Upper lobe of right lung (tissue), 1 donor: ENCODE results near the gene GJB6. TPM values are rescaled to one million over a fixed set of nuclear protein-coding genes. Genes with fewer than 3 reads are reported as not detected.

ENCODE experiments used
- ATAC-seq: fragments of 200-7000 bp; cut with Tn5 transposase; one replicate; pipeline ENCODE4 v1.9.1; 2020; ENCODE audit warnings: mild to moderate bottlenecking, moderate library complexity
- DNase-seq: peaks from one replicate; pipeline ENCODE4 v3.0.0-alpha.2; 2020
- H3K27ac ChIP-seq: fragments of 200-600 bp; one replicate; pipeline ENCODE4 v1.8.0; 2022
- H3K27me3 ChIP-seq: fragments of 200-600 bp; one replicate; pipeline ENCODE4 v1.8.0; 2022; ENCODE audit warnings: mild to moderate bottlenecking
- H3K36me3 ChIP-seq: fragments of 200-600 bp; one replicate; pipeline ENCODE4 v1.8.0; 2022
- H3K4me1 ChIP-seq: fragments of 200-600 bp; one replicate; pipeline ENCODE4 v1.8.0; 2022
- H3K4me3 ChIP-seq: fragments of 200-600 bp; one replicate; pipeline ENCODE4 v1.8.0; 2022; ENCODE audit warnings: mild to moderate bottlenecking
- H3K9me3 ChIP-seq: fragments of 200-600 bp; one replicate; pipeline ENCODE4 v1.8.0; 2022
- intact Hi-C: fragments of 100-400 bp; cut with DNase I; formaldehyde crosslinking; loops from one replicate; pipeline ENCODE4 v1.11.0; 2022
- total RNA-seq: library from RNA; stranded (reverse); fragmentation: NEBNext Ultra II Directional; extraction: Animal tissue kit (Norgen Biotek cat#: 25700); gene quantifications from one replicate; pipeline ENCODE4 v1.2.1, GENCODE V29; 2021
- TF ChIP-seq, protein P1 (sequence below): fragments of 200-600 bp; IDR thresholded peaks from one replicate; pipeline ENCODE4 v1.8.0; 2022; ENCODE audit warnings: antibody characterized with exemption
- donor health status: DM: no; HTN: yes; CAD: no; lungs with severe emphysema.

Gene GJB6
- total RNA-seq, 1 donor from 2014 or later, result not detected

GRCh38 chr13:20221772-20222171, 10.3 kb downstream of the GJB6 start:
- Histone ChIP-seq H3K27ac (no peak overlapping the region), H3K27me3 (peaks cover 9% of the 10 kb centered on the region), H3K4me1 (no peaks in the 10 kb centered on the region), H3K4me3 (no peak overlapping the region), H3K9me3 (no peaks in the 10 kb centered on the region), H3K36me3 (no peaks in the 10 kb centered on the region)
- ATAC-seq (peak; percentile 92), DNase-seq (peak; percentile 73)
- TF ChIP-seq, protein P1, sequence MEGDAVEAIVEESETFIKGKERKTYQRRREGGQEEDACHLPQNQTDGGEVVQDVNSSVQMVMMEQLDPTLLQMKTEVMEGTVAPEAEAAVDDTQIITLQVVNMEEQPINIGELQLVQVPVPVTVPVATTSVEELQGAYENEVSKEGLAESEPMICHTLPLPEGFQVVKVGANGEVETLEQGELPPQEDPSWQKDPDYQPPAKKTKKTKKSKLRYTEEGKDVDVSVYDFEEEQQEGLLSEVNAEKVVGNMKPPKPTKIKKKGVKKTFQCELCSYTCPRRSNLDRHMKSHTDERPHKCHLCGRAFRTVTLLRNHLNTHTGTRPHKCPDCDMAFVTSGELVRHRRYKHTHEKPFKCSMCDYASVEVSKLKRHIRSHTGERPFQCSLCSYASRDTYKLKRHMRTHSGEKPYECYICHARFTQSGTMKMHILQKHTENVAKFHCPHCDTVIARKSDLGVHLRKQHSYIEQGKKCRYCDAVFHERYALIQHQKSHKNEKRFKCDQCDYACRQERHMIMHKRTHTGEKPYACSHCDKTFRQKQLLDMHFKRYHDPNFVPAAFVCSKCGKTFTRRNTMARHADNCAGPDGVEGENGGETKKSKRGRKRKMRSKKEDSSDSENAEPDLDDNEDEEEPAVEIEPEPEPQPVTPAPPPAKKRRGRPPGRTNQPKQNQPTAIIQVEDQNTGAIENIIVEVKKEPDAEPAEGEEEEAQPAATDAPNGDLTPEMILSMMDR, result no peak
- intact Hi-C loops, result no loop called here

- H3K9me3 ChIP-seq, result no peaks in the 10 kb centered on the region
- peaks cover 4% of the 10 kb centered on the region for H3K27me3 ChIP-seq
- DNase-seq (no peak), ATAC-seq (peak; percentile 35)
- TF ChIP-seq, protein P1, result no peak
- no peak overlapping the region for H3K27ac ChIP-seq
- no peaks in the 10 kb centered on the region for H3K36me3 ChIP-seq
- intact Hi-C loops, result no loop called here
- no peak overlapping the region for H3K4me3 ChIP-seq
- H3K4me1 ChIP-seq, result no peaks in the 10 kb centered on the region
Observed at GRCh38 chr13:20219577-20219976, 12.5 kb downstream of the GJB6 start.

DNA sequence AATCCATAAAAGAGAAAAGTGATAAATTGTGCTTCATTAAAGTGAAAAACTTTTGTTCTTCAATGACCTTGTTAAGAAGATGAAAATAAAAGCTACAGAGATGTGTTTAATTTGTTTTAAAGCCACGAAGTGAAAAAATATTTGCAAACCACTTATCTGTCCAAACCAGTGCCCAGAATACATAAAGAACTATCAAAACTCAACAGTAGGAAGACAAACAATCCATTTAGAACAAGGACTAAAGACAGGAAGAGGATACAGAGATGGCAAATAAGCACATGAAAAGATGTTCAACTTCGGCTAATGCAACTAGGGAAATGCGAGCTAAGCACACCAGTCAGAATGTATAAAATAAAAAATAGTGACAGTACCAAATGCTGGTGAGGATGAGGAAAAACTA, 15.0 kb downstream of the GJB6 start:
- Histone ChIP-seq H3K4me1 (no peaks in the 10 kb centered on the region), H3K9me3 (no peaks in the 10 kb centered on the region), H3K27ac (no peak overlapping the region), H3K36me3 (no peaks in the 10 kb centered on the region), H3K27me3 (no peaks in the 10 kb centered on the region), H3K4me3 (no peak overlapping the region)
- DNase-seq (no peak), ATAC-seq (no peak)
- intact Hi-C loops, result no loop called here
- TF ChIP-seq, protein P1, result no peak

DNA sequence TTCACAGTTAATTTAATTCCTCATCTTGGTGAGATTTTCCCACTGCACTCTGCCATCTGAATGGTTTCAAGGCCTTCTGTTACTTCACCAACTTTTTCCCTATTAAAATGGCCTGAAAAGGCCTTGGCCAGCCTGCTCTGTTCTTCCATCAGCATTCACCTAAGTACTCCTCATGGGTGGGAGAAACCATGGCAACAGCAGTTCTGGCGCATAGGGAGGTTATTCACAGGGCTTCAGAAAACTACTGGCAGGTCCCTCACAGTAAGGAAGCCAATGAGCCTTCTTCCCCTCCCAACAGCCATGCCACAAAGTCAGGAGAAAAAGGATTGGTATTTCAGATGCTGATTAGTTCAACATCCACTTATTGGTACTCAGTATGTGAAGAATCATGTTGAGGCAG, 22.2 kb downstream of the GJB6 start:
- TF ChIP-seq, protein P1, result no peak
- intact Hi-C loops, result no loop called here
- no peaks in the 10 kb centered on the region for H3K4me1 ChIP-seq
- ATAC-seq (no peak), DNase-seq (no peak)
- no peaks in the 10 kb centered on the region for H3K36me3 ChIP-seq
- H3K27me3 ChIP-seq, result peaks cover 18% of the 10 kb centered on the region
- no peak overlapping the region for H3K27ac ChIP-seq
- H3K4me3 ChIP-seq, result no peak overlapping the region
- H3K9me3 ChIP-seq, result no peaks in the 10 kb centered on the region

DNA sequence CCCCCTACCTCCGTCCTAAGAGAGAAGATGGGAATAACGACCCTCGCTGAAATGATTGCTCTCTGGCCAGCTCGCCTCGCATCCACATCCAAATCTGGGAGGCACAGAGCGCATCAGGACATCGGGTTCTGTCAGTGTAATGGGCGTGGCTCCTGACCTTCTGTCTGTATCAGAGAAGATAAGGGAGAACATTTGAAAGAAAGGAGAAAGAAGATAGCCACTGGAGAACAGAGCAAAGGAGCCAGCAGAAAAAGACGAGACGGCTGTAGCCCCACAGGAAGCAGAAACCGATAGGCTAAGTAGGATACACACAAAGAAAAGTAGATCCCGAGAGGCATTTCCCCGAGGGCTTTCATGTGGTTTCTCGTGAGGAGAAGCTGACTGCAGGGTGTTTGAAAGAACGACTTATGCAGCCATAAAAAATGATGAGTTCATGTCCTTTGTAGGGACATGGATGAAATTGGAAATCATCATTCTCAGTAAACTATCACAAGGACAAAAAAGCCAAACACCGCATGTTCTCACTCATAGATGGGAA, 25.4 kb downstream of the GJB6 start:
- H3K36me3 ChIP-seq, result no peaks in the 10 kb centered on the region
- DNase-seq, result no peak
- no peaks in the 10 kb centered on the region for H3K4me1 ChIP-seq
- peaks cover 18% of the 10 kb centered on the region for H3K27me3 ChIP-seq
- no peaks in the 10 kb centered on the region for H3K9me3 ChIP-seq
- H3K4me3 ChIP-seq, result no peak overlapping the region
- intact Hi-C loops, result no loop called here
- TF ChIP-seq, protein P1, result no peak
- no peak overlapping the region for H3K27ac ChIP-seq
- ATAC-seq, result no peak
